Common myeloid progenitor, CD34-positive (primary cell): ENCODE results near the gene ERCC6L.

Source experiments
- CTCF ChIA-PET: fragments of 350-600 bp; sonication (Branson Sonifier 250); formaldehyde crosslinking; loops from one replicate; lab custom pipeline; 2021; ENCODE audit warnings: antibody characterized with exemption; lab: Charles Lee
- POLR2A ChIA-PET: fragments of 350-600 bp; sonication (Branson Sonifier 250); formaldehyde crosslinking; loops from one replicate; lab custom pipeline; 2021; ENCODE audit warnings: antibody characterized with exemption; lab: Charles Lee
- DNase-seq, 3 donors: peaks; one replicate each; pipeline versions ENCODE4 v3.0.0 to v3.0.0-alpha.2; 2013
- H3K27ac ChIP-seq, 2 experiments: 1 replicate in 1 of 2; 2 replicates in 1 of 2; pipeline ENCODE4 v1.7.0; 2013; ENCODE audit warnings: inconsistent platforms in 2 of 2, low read length in 2 of 2, mild to moderate bottlenecking in 2 of 2, low read depth in 1 of 2, moderate library complexity in 1 of 2; ENCODE audit not compliant: severe bottlenecking in 2 of 2, insufficient read depth in 1 of 2, poor library complexity in 1 of 2
- H3K27me3 ChIP-seq, 5 experiments: replicated peaks in 2 of 5; 1 replicate in 3 of 5; 2 replicates in 2 of 5; pipeline versions ENCODE4 v1.6.1 to v1.7.0; 2013; ENCODE audit warnings: low read length in 4 of 5, mild to moderate bottlenecking in 2 of 5, moderate library complexity in 2 of 5, inconsistent platforms in 1 of 5; ENCODE audit not compliant: insufficient read depth in 5 of 5, control insufficient read depth in 4 of 5
- H3K36me3 ChIP-seq, 4 experiments: 1 replicate in 2 of 4; 2 replicates in 2 of 4; pipeline versions ENCODE4 v1.6.1 to v1.7.0; 2013; ENCODE audit warnings: low read length in 3 of 4, control low read depth in 1 of 4, mild to moderate bottlenecking in 1 of 4; ENCODE audit not compliant: control insufficient read depth in 4 of 4, insufficient read depth in 4 of 4
- H3K4me1 ChIP-seq, 4 experiments: 1 replicate in 3 of 4; 2 replicates in 1 of 4; pipeline versions ENCODE4 v1.6.1 to v1.7.1; 2013; ENCODE audit warnings: low read length in 3 of 4, mild to moderate bottlenecking in 3 of 4, control low read depth in 1 of 4, inconsistent platforms in 1 of 4, moderate library complexity in 1 of 4; ENCODE audit not compliant: control insufficient read depth in 4 of 4, insufficient read depth in 4 of 4; ENCODE audit errors: control extremely low read depth in 1 of 4
- H3K4me3 ChIP-seq, 7 experiments: 1 replicate in 4 of 7; 2 replicates in 3 of 7; pipeline versions ENCODE4 v1.5.1 to v1.7.0; 2013; ENCODE audit warnings: mild to moderate bottlenecking in 7 of 7, low read length in 6 of 7, moderate library complexity in 6 of 7, inconsistent platforms in 2 of 7, low read depth in 2 of 7, control low read depth in 1 of 7; ENCODE audit not compliant: insufficient read depth in 4 of 7, control insufficient read depth in 1 of 7; ENCODE audit errors: extremely low read depth in 1 of 7
- H3K9me3 ChIP-seq, 5 experiments: 1 replicate in 4 of 5; 2 replicates in 1 of 5; pipeline versions ENCODE4 v1.6.1 to v1.7.1; 2013; ENCODE audit warnings: low read length in 4 of 5, mild to moderate bottlenecking in 2 of 5, inconsistent platforms in 1 of 5, low read depth in 1 of 5, moderate library complexity in 1 of 5; ENCODE audit not compliant: control insufficient read depth in 4 of 5, insufficient read depth in 2 of 5; ENCODE audit errors: control extremely low read depth in 1 of 5
- WGBS: methylation state at CpG from one replicate; pipeline ENCODE4 v1.1.5; 2013; ENCODE audit not compliant: insufficient coverage; 5-methylcytosine and 5-hydroxymethylcytosine counted together

Gene ERCC6L

DNA sequence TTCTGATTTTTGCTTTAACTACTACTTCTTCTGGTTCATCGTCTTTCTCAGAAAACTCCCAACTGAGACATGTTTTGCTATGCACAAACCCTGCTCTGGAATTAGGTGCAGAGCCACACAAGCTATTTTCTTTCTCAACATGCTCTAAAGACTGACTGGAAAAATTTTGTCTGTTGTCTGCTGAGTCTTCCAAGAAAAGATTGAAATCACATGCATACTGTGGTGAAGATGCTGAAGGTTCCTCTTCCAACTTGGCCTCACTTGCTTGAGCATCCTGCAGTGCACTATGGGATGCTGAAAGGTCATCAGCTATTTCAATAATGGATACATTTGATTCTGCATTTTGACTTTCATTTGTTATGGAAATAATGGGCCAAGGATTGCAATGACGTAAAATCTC, 33.1 kb downstream of the ERCC6L start:
- H3K4me1 ChIP-seq, result no peaks in the 10 kb centered on the region
- POLR2A ChIA-PET, result no interaction called here
- 100% methylated on average over 2 of the region's 2 CpGs for whole genome bisulfite sequencing
- H3K4me3 ChIP-seq, result no peak overlapping the region
- no peak overlapping the region for H3K27ac ChIP-seq
- DNase-seq, result no peak
- H3K27me3 ChIP-seq, result peaks cover 0 to 2% (median 0%) of the 10 kb centered on the region in 5 experiments
- H3K9me3 ChIP-seq, result no peaks in the 10 kb centered on the region
- peaks cover 3 to 16% (median 9%) of the 10 kb centered on the region in 4 experiments for H3K36me3 ChIP-seq
- CTCF ChIA-PET, result no interaction called here

DNA sequence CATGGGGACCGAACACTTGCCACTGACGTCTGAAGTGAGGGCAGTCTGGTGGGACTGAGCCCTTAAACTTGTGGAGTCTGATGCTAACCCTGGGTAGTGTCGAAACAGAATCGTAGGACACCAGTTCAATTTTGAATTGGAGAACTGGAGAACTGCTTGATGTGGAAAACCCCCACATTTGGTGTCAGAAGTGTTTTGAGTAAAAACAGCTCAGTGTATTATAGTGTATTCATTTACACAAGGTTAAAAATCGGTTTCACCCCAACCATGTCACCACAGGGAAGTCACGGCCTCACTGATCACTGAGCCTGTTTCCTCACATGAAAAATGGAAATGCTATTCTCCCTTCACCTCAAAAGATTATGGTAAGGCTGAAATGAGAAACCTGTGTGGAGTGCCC, 35.4 kb downstream of the ERCC6L start:
- CTCF ChIA-PET, result no interaction called here
- Histone ChIP-seq H3K27me3 (peaks cover 0 to 2% (median 0%) of the 10 kb centered on the region in 5 experiments), H3K9me3 (no peaks in the 10 kb centered on the region), H3K4me3 (no peak overlapping the region), H3K4me1 (no peaks in the 10 kb centered on the region), H3K36me3 (peaks cover 2 to 22% (median 7%) of the 10 kb centered on the region in 4 experiments), H3K27ac (no peak overlapping the region)
- POLR2A ChIA-PET, result no interaction called here
- no peak for DNase-seq
- WGBS, result 95% methylated on average over 3 of the region's 6 CpGs

DNA sequence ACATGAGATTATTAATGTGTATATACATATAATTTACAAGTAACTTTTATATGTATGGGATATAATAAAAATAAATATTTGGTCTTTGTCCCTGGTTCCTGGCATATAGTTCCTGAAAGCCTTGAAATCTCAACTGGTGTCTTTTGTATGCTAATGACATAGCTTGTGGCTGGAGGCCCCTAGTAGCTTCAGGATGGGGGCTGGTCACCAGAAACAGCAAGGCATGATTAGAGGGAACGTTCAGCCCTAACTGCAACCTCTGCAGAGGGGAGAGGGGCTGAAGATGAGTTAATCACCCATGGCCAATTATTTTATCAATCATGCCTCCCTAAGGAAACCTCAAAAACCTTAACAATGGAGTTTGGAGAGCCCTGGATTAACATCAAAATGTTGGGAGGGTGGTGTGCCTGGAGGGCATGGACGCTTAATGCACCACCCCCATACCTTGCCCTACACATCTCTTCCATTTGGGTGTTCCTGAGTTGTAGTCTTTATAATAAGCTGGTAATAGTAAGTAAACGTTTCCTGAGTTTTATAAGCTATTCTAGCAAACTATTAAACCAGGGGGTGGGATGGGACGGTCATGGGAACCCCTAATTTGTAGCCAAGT, 35.9 kb downstream of the ERCC6L start:
- no peak for DNase-seq
- Histone ChIP-seq H3K27ac (no peak overlapping the region), H3K4me1 (no peaks in the 10 kb centered on the region), H3K9me3 (no peaks in the 10 kb centered on the region), H3K4me3 (no peak overlapping the region), H3K36me3 (peaks cover 3 to 25% (median 7%) of the 10 kb centered on the region in 4 experiments), H3K27me3 (peaks cover 0 to under 1% (median 0%) of the 10 kb centered on the region in 5 experiments)
- POLR2A ChIA-PET, result no interaction called here
- WGBS, result 67% methylated on average over 1 of the region's 4 CpGs
- CTCF ChIA-PET, result interaction anchor here (0.6 kb wide), 1 partner anchor 296 kb away, joined by 3 read pairs; no protein-coding TSS in a partner anchor

DNA sequence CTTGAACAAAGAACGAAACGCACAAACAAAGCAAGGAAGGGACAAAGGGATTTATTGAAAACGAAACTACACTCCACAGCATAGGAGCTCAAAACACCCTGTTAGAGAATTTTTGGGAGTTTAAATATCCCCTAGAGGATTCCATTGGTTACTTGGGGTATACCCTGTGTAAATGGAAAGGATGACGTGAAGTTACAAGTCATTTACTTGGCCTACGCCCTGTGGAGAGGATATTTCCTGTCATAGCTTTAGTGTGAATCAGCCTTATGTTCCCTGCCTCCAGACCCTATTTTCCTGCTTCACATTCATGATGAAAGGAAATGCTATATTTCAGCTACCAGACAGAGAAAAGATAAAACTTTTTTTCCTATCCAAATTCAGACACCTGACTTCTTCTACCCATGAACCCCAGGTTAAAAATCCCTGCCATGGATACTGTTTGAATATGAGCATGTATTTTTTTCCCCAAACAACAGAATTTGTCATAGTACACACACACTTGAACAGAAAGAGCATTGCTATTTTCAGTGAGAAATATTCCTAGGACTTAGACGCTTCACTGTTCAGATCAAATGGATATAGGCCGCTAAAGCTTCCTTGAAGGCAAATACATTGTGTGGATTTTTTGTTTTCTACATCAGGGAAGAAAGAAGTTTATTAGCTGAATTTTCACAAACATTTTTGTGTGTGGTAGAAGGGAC, 36.8 kb downstream of the ERCC6L start:
- CTCF ChIA-PET, result no interaction called here
- H3K4me1 ChIP-seq, result no peaks in the 10 kb centered on the region
- H3K9me3 ChIP-seq, result no peaks in the 10 kb centered on the region
- H3K4me3 ChIP-seq, result no peak overlapping the region
- no peaks in the 10 kb centered on the region for H3K27me3 ChIP-seq
- WGBS, result 97% methylated on average over 3 of the region's 7 CpGs
- POLR2A ChIA-PET, result no interaction called here
- H3K27ac ChIP-seq, result no peak overlapping the region
- no peak for DNase-seq
- H3K36me3 ChIP-seq, result peaks cover 3 to 29% (median 6%) of the 10 kb centered on the region in 4 experiments

DNA sequence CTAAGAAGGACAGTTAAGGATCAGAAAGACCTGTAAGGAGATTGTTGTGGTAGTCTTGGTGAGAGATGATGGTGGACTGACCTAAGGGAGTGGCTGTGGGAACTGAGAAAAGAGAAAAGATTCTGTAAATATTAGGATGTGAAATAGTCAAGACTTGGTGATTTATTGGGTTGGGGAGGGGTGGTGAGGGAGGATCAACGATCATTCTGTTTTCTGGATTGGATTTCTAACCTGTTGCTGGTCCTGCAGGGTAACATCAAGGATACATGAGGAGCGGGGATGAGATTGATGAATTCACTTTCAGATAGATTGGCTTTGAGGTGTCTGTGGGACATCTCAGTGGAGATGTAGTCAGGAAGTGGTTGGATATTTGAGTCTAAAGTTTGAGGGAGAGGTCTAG, 55.9 kb downstream of the ERCC6L start:
- Histone ChIP-seq H3K27ac (no peak overlapping the region), H3K4me1 (peaks cover 4 to 16% (median 12%) of the 10 kb centered on the region in 4 experiments), H3K9me3 (no peaks in the 10 kb centered on the region), H3K4me3 (peak overlapping the region in 5 of 7 experiments; percentile 1 to 93 (median 90)), H3K36me3 (peaks cover 2 to 8% (median 4%) of the 10 kb centered on the region in 4 experiments), H3K27me3 (peaks cover 0 to 14% (median 0%) of the 10 kb centered on the region in 5 experiments)
- WGBS, result 85% methylated on average over 2 of the region's 2 CpGs
- CTCF ChIA-PET, result no interaction called here
- POLR2A ChIA-PET, result interaction anchor here (0.6 kb wide), 1 partner anchor 166 kb away, joined by 3 read pairs; no protein-coding TSS in a partner anchor
- DNase-seq, result no peak

DNA sequence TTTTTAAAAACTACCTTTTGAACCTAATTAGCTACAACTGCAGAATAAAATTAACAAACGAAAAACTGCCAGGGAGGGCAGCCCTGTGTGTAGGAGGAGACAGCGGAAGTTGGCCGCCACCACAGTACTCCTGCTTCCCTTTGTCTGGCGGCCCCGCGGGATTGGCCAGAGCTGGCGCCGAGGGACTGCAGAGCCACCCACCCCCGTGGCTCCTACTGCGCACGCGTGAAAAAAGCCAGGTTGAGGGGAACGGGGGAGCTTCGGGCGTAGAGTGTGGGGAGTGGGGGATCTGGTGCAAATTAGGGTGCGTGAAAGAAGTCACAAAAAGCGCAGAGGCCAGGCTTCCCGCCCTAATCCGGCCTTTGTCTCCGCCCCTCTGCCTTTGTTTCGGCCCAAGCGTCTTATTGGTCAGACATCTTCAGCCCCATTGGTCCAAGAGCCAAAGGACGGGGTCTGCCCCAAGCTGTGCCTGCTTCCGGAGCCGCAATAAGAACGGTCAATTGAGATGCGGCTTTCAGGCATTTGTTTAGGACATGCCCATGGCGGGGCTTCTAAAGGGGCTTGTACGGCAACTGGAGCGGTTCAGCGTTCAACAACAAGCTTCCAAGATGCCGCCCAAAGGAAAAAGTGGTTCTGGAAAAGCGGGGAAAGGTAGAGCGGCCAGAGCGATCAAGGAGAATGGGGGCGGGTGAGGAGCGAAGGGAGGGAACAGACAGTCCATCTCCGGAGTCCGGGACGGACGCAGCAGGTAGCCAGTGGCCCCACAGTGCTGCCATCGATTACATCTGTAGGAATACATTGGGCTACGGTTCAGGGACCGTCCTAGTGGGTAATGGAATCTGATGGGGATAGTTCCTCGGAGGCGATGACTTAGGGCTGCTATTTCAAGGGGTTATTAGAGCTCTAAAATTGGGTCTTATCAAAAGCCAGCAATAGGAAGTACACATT, 57.4 kb downstream of the ERCC6L start, which contains the start of gene PIN4:
PIN4 (plus strand) TSS at position 580 of the 948 bp plus-strand sequence; CDS start at position 609, 29 bp downstream.
- peak within 1 kb of the TSS; percentile 38 to 87 for H3K27ac ChIP-seq
- POLR2A ChIA-PET, result interaction anchor here (0.5 kb wide), 2 partner anchors 31 to 149 kb away, joined by 3 to 5 read pairs; no protein-coding TSS in a partner anchor
- peaks cover 0 to 14% (median 0%) of the 10 kb centered on the region in 5 experiments for H3K27me3 ChIP-seq
- peaks cover 4 to 16% (median 12%) of the 10 kb centered on the region in 4 experiments for H3K4me1 ChIP-seq
- H3K4me3 ChIP-seq, result peak within 1 kb of the TSS; percentile 59 to 93 (median 83)
- peak; percentile 95 to 96 (median 95) for DNase-seq
- peaks cover 0 to 2% (median 0%) of the 10 kb centered on the region in 4 experiments for H3K36me3 ChIP-seq
- CTCF ChIA-PET, result interaction anchor here (0.9 to 1.3 kb wide), 3 partner anchors 63 to 74 kb away, joined by 3 to 4 read pairs (median 3); no protein-coding TSS in a partner anchor
- 29% methylated on average over 36 of the region's 46 CpGs for whole genome bisulfite sequencing
- no peaks in the 10 kb centered on the region for H3K9me3 ChIP-seq
